Measurements from ENCODE around the gene NEB.

DNA sequence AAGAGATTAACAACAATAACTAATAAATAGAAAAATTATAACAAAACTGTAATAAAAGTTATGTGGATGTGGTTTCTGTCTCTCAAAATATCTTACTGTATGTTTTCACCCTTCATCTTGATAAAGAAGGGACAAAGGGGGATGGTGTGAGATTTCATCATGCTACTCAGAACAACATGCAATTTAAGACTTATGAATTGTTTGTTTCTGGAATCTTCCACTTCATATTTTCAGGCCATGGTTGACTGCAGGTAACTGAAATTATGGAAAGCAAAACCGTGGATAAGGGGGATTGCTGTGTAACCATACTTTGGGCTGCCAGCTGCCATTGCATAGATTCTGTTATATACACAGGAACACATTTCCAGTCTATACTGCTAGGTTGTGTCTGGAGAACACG is 45.6 kb downstream of the NEB start:
- TF ChIP-seq CTCF (IDR thresholded peaks at IDR 0.05) (no peak), EP300 (IDR thresholded peaks at IDR 0.05; ENCODE audit: low read depth) (no peak), POLR2A (IDR thresholded peaks at IDR 0.05) (no peak), POLR2AphosphoS5 (IDR thresholded peaks at IDR 0.05) (no peak)

All from transverse colon (tissue), 4 donors.